ENCODE data around the gene DBR1.

Gene DBR1

DNA sequence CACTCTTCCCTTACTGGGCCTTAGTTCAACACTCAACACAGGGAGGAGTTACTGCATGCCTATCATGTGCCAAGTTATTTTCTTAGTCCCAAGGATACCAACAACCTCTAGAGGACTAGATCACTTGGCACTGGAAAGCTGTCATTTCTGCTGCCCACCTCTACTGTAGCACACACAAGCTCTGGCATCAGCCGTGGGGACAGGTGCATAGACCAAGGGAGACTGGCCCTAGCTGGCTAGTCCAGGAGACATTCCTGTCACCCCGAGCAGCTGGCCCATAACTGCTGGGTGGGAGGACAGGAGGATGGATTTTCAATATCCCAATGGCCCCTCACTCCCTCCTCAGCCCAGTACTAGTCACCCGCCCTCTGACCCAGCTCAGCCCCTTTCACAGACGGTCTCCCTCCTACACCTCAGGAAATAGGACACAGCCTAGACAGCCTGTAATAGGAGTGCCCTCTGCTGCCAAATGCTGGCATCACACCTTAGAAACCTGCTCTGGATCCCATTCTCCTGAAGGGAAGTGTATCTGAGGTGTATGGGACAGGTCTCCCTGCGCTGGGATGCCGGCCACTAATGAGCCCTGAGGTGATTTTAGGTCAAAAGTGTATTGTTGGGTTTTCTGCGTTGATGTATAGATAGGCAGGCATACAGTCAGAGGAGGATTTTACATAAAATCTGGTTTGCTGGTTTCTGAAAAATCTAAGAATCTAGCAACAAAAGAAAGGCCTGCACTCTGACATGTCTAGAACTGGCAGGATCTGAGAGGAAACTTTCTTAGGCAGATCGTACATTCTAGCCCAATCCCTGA is 55.9 kb downstream of the DBR1 start:
- FAIRE-seq: no peak

DNA sequence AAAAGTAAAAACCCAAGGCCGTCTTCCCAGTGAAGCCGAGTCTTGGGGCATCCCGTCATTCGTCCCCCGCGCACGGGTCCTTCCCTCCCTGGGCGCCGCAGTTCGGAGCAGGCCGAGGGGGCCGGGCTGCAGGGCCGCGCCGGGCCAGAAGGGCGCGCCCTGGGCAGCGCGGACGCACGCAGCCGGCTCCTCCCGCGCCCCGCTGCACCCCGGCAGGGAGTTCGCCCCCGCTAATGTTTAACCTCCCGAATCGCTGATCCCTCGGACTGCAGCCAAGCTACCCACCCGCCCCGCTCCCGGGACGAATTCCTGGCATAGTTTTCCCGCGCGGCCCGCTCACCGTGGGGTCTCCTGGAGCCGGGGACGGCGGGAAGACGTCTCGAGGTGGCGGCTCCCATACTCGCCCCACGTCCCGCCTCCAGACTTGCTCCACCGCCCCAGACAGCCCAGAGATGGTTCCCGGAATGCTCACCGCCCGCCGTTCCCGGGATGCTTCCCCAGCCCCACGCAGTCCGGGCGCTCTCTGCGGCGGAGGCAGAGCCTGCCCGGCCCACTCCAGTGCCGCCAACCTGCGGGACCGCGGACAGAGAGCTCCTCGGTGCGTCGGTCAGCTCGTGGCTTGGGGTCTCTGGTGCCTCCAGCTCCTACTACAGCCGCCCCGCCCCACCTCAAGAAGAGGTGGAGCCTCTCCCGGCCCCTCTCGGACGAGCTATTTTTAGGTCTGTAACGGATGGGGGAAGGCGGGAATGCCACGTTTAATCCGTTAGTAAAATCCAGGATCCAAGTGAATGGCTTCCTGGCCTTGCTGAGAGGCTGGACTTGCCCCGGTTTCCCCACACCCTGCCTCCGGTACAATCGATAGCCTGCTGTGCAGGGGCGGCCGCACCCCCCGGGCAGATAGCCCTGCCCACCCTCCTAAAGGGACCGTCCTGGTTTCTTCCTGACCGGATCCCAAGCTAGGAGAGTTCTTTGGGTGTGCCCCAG is 59.4 kb downstream of the DBR1 start, which contains the start of gene DZIP1L:
DZIP1L (minus strand) TSS at position 621 of the 984 bp plus-strand sequence. CDS start 11,637 bp downstream, outside the sequence.
- no peak for FAIRE-seq

DNA sequence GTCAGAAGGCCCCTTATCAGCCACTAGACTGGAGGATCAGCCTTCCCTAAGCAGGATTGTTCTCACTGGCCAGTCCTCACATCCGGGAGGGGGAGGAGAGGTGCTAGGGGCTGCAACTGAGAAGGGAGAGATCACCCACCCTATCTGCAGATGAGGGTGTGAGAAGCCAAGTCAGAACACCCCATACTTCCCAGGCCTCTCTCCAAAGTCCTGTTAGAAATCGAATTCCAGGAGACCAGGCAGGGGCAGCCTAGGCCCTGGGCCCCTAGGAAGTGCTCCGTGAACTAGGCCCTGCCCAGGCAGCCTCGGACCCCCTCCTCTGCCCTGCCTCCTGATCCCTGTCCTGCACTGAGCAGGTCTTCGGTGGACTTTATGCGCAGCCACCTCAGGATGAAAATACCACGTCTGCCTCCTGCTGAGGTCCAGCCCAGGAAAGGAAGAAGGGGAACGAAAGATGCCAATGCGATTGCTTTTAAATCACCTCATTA is 60.2 kb downstream of the DBR1 start:
- FAIRE-seq: no peak

DNA sequence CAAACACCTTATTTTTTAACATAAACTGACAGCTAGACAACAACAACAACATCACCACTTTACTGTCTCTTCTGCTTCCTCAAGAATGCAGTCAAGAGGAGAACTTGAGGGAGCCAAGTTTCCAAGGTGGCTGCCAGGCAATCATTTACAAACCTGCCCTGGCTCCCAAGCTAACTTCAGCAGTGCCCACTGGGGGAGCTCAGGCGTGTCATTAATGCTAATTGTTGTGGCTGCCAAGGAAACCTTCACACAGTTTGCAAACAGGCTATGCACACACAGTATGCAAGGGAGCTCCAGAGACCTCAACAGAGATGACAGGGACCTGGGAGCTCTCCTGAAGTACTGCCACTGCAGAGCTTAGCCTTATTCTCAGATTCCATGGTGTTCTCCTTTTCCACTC is 61.4 kb downstream of the DBR1 start:
- FAIRE-seq: no peak

DNA sequence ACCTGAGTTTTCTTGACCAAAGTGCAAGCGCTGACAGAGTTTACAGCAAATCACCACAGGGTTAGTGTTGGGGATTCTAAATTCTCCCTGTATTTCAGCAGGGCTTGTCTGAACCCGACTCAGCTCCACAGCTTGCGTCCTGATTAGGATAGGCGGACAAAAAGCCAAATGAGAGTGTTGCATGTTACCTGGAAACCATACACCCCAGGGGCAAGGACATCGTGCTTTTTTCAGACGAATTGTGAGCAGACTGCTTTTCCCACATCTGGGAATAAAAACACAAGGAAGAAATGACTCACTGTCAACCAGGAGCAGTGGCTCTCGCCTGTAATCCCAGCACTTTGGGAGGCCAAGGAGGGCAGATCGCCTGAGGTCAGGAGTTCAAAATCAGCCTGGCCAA is 62.4 kb downstream of the DBR1 start:
- FAIRE-seq: no peak

Measured in TTC549 (cell line).